WERI-Rb-1 (cell line): ENCODE measurements around the gene RASGRF1.

Experiments
- DNase-seq: peaks from one replicate; pipeline ENCODE4 v3.0.0-alpha.2; 2020
- H3K27ac ChIP-seq: fragments of 250-450 bp; sonication (Bioruptor Pico); 2 replicates; pipeline ENCODE4 v1.5.1; 2020; ENCODE audit warnings: mild to moderate bottlenecking, moderate library complexity
- H3K27me3 ChIP-seq: fragments of 250-450 bp; sonication (Bioruptor Pico); 2 replicates; pipeline ENCODE4 v1.5.1; 2021; ENCODE audit warnings: mild to moderate bottlenecking, low read depth, moderate library complexity; ENCODE audit not compliant: insufficient read depth, severe bottlenecking
- H3K36me3 ChIP-seq: fragments of 250-450 bp; sonication (Bioruptor Pico); 2 replicates; pipeline ENCODE4 v1.5.1; 2020; ENCODE audit warnings: mild to moderate bottlenecking, moderate library complexity
- H3K4me3 ChIP-seq: 2 replicates; pipeline ENCODE4 v1.5.1; 2011; ENCODE audit warnings: low read depth, mild to moderate bottlenecking, control low read depth, low read length
- H3K9me3 ChIP-seq: fragments of 250-450 bp; sonication (Bioruptor Pico); 2 replicates; pipeline ENCODE4 v1.5.1; 2021; ENCODE audit warnings: mild to moderate bottlenecking, moderate library complexity; ENCODE audit not compliant: severe bottlenecking
- CTCF ChIP-seq: IDR thresholded peaks from 2 replicates; pipeline ENCODE4 v1.5.1; 2011; ENCODE audit warnings: low read depth, mild to moderate bottlenecking, control low read depth, inconsistent platforms, low read length

The RASGRF1 gene

GRCh38 chr15:79078763-79079410 lies 11.7 kb downstream of the RASGRF1 start:
- DNase-seq, result no peak
- Histone ChIP-seq H3K36me3 (no peaks in the 10 kb centered on the region), H3K4me3 (no peak overlapping the region), H3K27ac (no peak overlapping the region), H3K27me3 (no peaks in the 10 kb centered on the region), H3K9me3 (peaks cover 3% of the 10 kb centered on the region)
- TF ChIP-seq CTCF, result no peak

DNA sequence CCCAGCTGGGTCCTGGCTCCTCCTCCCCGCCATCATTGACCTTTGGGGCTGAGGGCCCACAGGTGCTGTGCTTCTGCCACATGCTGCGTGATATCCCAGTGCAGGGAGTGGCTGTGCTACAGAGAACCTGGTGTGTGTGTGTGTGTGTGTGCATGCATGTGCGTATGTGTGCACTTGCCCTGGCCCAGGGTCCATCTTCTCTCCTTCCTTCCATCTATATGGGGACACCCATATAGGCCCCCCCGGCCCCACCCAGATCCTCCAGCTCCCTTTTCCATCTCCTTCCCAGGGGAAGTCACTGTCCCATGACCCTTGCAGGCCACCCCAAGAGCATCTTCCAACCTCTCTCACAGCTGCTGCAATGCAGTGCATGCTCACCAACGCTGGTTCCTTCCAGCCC lies 12.6 kb downstream of the RASGRF1 start:
- H3K4me3 ChIP-seq, result no peak overlapping the region
- H3K27me3 ChIP-seq, result no peaks in the 10 kb centered on the region
- DNase-seq, result no peak
- no peak for TF ChIP-seq CTCF
- peaks cover 3% of the 10 kb centered on the region for H3K9me3 ChIP-seq
- no peaks in the 10 kb centered on the region for H3K36me3 ChIP-seq
- no peak overlapping the region for H3K27ac ChIP-seq

DNA sequence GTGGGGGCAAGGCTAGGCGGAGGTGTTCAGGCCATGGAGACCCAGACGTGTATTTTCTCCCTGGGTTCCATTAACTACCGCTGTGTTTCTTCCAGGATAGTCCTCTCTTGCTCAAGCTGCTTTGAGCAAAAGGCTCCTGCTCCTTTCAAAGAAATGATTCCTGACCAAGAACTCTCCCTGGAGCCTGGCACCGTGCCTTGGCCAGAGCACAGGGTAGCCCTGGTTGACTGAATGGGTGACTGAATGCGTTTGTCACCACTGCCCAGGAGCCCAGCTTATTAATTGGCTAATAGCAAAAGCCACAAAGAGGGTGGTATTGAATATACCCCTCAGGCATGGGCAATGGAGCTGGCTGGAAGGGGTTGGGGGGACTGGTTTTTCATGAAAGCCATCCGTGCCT lies 13.9 kb downstream of the RASGRF1 start:
- no peak for DNase-seq
- TF ChIP-seq CTCF, result no peak
- no peaks in the 10 kb centered on the region for H3K9me3 ChIP-seq

GRCh38 chr15:79075256-79075655 lies 15.3 kb downstream of the RASGRF1 start:
- H3K36me3 ChIP-seq, result no peaks in the 10 kb centered on the region
- no peaks in the 10 kb centered on the region for H3K27me3 ChIP-seq
- TF ChIP-seq CTCF, result no peak
- H3K4me3 ChIP-seq, result no peak overlapping the region
- no peaks in the 10 kb centered on the region for H3K9me3 ChIP-seq
- no peak for DNase-seq
- H3K27ac ChIP-seq, result no peak overlapping the region

More for the DNA sequence above, 13.9 kb downstream of the RASGRF1 start:
- Histone ChIP-seq H3K36me3 (no peaks in the 10 kb centered on the region), H3K4me3 (no peak overlapping the region), H3K27ac (no peak overlapping the region), H3K27me3 (no peaks in the 10 kb centered on the region)

DNA sequence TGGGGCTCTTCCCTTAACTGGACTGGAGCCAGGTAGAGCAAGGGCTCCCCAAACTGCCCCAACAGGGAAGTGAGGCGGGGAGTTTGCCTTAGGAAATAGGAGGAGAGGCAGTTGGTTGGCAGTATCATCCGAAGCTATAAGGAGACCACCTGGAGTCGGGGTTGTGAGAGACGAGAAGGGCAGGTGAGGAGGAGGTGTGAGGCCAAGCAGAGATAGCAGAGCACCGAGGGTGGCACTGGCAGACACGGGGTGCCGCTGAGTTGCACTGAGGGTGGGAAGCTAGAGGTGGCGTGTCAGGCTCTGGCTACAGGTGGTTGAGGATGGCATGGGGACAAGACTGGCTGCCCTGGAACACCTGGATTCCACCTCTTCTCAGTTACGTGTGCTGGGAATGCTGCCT lies 17.2 kb downstream of the RASGRF1 start:
- DNase-seq, result no peak
- Histone ChIP-seq H3K36me3 (no peaks in the 10 kb centered on the region), H3K4me3 (no peak overlapping the region), H3K9me3 (no peaks in the 10 kb centered on the region), H3K27ac (no peak overlapping the region), H3K27me3 (no peaks in the 10 kb centered on the region)
- TF ChIP-seq CTCF, result no peak

GRCh38 chr15:79071901-79072300 lies 18.7 kb downstream of the RASGRF1 start:
- H3K4me3 ChIP-seq, result no peak overlapping the region
- H3K9me3 ChIP-seq, result no peaks in the 10 kb centered on the region
- H3K27ac ChIP-seq, result no peak overlapping the region
- no peak for TF ChIP-seq CTCF
- H3K36me3 ChIP-seq, result no peaks in the 10 kb centered on the region
- DNase-seq, result no peak
- no peaks in the 10 kb centered on the region for H3K27me3 ChIP-seq
